Right forelimb (tissue), 1 donor: ENCODE data around the gene GPC5.

ENCODE experiments used
- DNase-seq: peaks from one replicate; pipeline ENCODE4 v3.0.0-alpha.2; 2018

Gene GPC5

GRCh38 chr13:92074658-92075057, 676.2 kb downstream of the GPC5 start:
- DNase-seq: no peak

DNA sequence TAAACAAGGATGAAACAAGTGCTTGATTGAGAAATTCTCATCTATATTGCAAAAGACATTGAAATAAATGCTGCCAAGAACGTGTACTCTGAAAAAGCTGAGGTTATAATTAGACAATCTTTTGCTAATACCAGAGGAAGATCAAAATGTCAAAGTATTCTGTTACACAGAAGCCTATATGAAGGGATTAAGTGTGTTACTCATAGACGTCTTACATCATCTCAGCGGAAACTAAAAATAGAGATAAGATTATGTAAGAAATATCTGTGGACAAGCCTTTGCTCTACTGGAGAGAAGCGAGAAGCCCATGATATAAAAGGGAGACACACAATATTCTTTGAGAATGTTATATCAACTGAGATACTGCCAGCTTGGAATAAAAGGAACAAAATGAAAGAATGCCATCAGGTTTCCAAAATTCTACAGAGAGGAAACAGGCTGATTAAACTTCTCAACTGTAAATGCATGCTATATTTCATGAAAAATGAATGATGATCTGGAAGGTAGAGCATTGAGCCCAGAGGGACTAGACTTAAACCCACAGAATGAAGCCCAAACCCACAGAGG, 699.0 kb downstream of the GPC5 start:
- DNase-seq: no peak

- no peak for DNase-seq
These were observed 703.4 kb downstream of the GPC5 start for GRCh38 chr13:92101801-92102200.

GRCh38 chr13:92103689-92104153, 705.3 kb downstream of the GPC5 start:
- DNase-seq: no peak

GRCh38 chr13:92122186-92122853, 723.9 kb downstream of the GPC5 start:
- no peak for DNase-seq

- no peak for DNase-seq
These were observed 728.0 kb downstream of the GPC5 start for GRCh38 chr13:92126399-92126798.

- no peak for DNase-seq
These were observed 737.1 kb downstream of the GPC5 start for GRCh38 chr13:92135509-92135908.

DNA sequence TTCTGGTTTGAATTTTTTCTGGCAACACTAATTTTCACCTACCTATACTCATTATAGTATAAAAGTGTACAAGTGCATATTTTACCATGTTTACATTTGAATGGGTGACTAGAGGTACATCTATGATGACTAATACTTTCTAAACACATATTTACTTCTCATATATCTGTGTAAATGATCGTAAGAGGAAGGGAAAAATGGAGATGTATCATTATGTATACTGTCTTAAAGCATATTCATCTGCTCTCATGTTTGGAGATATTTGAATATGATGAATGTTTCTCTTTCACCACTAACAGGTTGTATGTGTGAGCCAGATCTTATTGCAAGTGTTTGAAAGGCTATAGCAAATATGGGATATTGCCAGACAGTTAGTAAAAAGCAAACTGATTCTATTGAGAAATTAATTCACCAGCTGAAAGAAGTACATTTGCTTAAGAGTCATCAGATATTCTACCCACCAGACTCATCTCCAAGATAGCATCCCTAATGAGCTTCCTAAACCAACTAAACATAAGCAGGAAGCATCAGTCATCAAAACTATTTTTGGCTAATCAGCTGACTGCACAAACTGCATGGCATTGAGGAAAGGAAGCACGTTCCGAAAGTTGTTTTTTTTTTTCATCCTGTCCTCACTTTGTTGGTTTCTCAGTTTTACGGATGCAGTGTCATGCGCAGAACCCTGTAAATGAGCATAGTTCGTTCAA, 738.2 kb downstream of the GPC5 start:
- DNase-seq: no peak

- DNase-seq: no peak
These were observed 739.1 kb downstream of the GPC5 start for GRCh38 chr13:92137520-92137919.

- DNase-seq: no peak
These were observed 745.3 kb downstream of the GPC5 start for GRCh38 chr13:92143766-92144165.

DNA sequence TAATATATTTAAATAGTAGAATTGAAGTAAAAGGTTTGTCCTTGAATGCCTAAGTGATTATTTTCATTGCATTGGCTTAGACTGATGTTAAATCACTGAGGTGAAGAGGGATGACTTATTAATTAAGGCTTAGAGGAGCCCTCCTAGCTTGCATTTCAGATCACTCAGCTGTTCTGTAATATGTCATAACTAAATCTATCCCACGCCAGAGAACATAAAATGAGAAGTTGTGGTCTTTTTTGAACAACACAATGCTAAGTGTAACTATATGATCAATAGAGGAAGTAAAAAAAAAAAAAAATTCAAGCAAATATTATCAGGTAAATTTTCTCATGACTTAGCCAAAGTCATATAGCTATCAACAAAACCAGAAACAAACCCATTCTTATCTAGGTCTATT, 752.2 kb downstream of the GPC5 start:
- DNase-seq: no peak

DNA sequence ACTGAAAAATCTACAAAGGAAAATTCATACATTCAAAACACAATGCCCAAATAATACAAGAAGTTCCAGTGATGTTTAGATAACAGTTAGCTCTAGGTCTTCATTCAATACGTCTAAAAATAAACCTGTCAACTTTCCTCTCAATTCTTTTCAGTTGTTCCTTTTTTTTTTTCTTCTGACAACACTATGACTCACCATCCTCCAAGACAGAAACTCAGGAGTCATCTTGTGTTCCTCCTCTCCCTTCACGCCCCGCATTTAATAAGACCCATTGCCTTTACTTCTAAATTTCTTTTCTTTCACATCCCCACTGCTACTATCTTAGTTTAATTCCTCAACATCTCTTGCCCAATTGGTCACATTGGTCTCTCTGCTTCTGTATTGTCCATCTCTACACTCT, 759.9 kb downstream of the GPC5 start:
- DNase-seq: no peak

- no peak for DNase-seq
These were observed 766.4 kb downstream of the GPC5 start for GRCh38 chr13:92164822-92165221.

DNA sequence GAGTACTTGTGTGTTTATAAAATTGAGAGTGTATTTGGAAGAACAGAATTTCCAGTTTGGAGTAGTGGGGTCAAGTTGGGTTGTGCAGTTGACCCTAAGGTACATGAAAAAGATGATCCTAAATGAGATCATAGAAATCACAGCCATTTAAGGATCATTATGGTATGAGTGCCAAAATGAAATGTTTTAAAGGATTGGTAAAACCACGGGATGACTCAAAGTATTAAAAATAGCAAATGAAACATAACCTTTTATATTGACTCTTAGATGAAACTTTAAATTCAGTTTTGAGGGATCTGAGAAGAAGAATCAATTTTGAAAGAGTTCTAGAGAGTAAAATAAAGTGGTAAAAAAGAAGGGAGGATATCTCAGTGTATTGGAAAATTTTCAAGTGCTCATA, 773.8 kb downstream of the GPC5 start:
- DNase-seq: no peak

DNA sequence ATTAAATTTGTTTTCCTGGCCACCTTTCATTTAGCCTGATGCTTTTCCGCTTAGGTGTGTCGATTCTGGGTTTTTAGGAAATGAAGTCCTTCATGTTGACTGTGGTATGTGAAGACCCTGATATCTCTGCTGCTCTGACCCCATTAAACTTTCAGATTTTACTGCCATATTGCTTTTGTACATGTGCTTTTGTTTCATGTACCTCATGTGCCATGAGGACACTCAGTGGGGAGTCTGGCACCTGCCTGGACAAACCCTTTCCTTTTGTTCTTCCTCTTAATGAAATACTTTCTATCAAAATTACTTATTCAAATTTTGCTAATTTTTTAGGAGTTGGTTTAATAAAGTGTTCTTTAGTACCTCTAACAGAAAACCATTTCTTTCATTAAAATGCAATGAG, 774.8 kb downstream of the GPC5 start:
- DNase-seq: no peak

- DNase-seq: peak; percentile 43
These were observed 776.9 kb downstream of the GPC5 start for GRCh38 chr13:92175330-92175729.

DNA sequence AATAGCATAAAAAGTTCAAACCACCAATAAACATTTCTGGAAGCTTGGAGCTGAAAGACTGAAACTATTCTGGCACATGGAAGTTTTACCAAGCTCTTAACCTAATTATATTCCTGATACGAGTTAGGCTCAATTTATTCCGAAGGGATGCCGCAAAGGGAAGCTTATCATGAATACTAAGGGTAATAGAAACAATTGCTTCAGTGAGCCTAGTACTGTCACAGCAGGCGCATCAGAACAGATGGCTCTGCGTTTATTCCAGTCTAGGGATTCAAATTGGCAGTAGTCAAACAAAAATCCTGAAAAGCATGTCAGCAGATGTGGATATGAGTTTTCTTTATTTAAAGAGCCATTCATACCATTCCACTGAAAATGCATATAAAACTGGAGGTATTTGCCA, 779.5 kb downstream of the GPC5 start:
- DNase-seq: no peak

DNA sequence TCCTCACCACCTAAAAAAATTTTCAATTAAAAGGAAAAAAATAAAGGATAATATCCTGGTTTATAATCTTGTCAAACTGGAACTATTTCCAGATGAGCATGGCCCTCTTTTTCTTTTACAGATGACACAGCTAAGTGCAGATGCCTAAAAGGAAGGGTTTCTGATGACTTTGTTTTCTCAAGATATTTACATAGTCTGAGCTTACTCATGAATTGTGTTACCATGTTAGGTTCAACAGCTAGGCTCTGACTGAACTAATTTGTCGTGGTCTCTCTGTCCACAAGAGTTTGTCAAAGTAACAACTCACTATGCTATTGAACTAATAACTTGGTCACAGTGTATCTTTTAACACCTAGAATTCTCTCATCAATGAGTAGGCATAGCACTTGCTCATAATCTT, 780.8 kb downstream of the GPC5 start:
- no peak for DNase-seq

- DNase-seq: no peak
These were observed 789.1 kb downstream of the GPC5 start for GRCh38 chr13:92187378-92187989.

GRCh38 chr13:92188574-92188973, 790.2 kb downstream of the GPC5 start:
- no peak for DNase-seq

DNA sequence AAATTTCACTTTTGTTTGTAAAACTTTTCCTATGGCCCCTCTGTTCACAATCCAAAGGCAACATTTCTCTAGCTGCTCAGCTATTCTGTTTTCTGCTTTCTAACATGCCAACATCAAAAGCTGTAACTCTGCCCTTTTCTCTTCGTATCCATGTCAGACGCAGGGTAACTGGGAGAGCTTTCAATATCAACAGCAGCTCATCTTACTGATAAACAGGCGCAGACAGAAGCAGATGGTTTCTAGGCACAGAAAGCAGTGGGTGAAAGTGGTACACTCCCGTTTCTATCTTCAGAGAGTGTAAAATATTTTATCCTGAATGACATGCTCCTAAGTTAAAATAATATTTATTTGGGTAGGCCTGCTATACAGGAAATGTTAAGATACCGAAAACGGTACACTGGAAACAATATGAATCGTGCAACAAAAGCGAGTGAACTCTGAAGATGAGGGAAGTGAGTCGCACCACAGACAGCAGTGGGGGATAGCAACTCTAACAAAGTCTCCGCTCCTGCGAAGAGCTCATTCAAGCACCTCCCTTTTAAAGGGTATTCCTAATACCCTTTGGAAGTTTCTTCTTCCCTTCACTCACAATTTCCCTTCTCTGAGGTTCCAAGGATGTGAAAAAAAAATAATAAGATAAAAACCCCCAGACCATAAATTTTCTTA, 798.3 kb downstream of the GPC5 start:
- DNase-seq: no peak

- DNase-seq: no peak
These were observed 799.2 kb downstream of the GPC5 start for GRCh38 chr13:92197669-92198068.

- no peak for DNase-seq
These were observed 820.2 kb downstream of the GPC5 start for GRCh38 chr13:92218615-92219014.
